ENCODE data around the gene MIXL1.
"Not testable (repeated sequence)": the region's sequence is repeated elsewhere in the genome, so short reads cannot be mapped to it uniquely, and the experiment has no call there.

GRCh38 chr1:226252841-226253240 lies 29.4 kb downstream of the MIXL1 start:
- not testable (repeated sequence) for TF ChIP-seq CTCF (IDR thresholded peaks at IDR 0.05; ENCODE audit: insufficient read depth, low read length); POLR2AphosphoS5 (IDR thresholded peaks at IDR 0.05; ENCODE audit: low read depth); REST (IDR thresholded peaks at IDR 0.05; ENCODE audit: insufficient replicate concordance, low read depth)

All from HL-60 (cell line).